ENCODE results near the gene MAPK8IP3. TPM values are rescaled to one million over a fixed set of nuclear protein-coding genes. Genes with fewer than 3 reads are reported as not detected.
A peak's percentile ranks its signal among the peaks of the same experiment; 100 is the strongest.

The MAPK8IP3 gene
- polyA plus RNA-seq, 10 donors: 26.7 to 62.9 (median 42.3) TPM

GRCh38 chr16:1800701-1801100, 94.7 kb downstream of the MAPK8IP3 start:
- DNase-seq: no peak

GRCh38 chr16:1807626-1808025, 101.6 kb downstream of the MAPK8IP3 start:
- no peak for DNase-seq

DNA sequence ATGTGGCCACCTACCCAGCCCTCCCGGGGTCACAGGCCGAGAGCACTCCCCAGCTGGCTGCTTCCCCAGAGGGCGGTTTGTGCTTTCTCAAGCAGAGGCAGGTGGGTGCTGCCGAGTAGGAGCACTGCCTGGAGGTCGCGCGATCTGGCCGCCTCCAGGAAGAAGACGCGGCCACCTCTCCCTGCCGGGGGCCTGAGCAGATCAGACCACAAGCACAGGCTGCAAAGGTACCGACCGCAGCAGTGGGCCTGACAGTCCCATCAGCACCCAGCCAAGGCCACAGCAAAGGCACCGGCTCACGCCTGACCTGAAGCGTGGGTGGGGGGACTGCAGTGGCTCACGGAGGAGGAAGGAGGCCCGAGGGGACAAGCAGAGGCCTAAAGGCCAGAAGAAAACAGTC, 102.7 kb downstream of the MAPK8IP3 start:
- DNase-seq: no peak

DNA sequence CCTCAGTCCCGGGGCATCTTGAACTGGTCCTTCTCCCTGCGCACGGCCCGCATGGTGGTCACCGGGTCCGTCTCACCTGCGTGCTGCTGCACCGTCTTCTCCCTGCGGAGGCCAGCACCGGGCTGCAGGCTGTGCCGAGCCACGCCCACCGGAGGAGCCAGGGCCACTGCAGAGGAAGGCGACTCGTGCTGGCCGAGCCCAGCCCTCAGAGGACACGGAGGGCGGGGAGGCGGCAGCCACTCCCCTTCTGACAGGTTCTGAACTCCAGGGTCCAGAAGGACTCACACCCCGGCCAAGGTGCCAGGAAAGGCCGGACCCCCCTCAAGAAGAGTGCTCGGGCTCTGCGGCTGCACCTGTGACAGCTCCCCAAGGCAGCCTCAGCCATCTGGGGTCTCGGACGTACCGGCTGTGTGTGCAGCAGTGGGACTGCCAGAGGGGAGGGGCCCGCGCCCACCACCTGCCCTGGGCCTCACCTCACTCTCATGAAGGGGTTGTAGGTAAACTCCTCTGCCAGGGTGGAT, 103.3 kb downstream of the MAPK8IP3 start:
- no peak for DNase-seq

GRCh38 chr16:1810106-1810505, 104.1 kb downstream of the MAPK8IP3 start:
- no peak for DNase-seq

- DNase-seq: no peak
Observed at GRCh38 chr16:1810536-1810935, 104.5 kb downstream of the MAPK8IP3 start.

GRCh38 chr16:1812732-1813163, 106.8 kb downstream of the MAPK8IP3 start:
- DNase-seq: peak; percentile 12 to 46 (median 26)

DNA sequence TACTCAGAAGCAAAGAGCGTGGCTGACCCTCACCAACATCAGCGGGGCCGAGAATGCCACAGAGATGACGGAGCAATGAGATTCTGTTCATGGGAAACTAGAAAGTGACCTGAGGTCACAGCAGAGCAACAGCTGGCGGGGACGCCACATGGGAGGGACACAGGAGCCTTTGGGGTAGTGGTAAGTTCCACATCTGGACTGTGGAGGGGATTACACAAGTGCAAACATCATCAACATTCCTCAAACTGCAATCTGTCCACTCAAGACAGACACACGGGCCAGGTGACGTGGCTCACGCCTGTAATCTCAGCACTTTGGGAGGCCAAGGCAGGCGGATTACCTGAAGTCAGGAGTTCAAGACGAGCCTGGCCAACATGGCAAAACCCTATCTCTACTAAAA, 109.5 kb downstream of the MAPK8IP3 start:
- no peak for DNase-seq

- DNase-seq: no peak
Observed at GRCh38 chr16:1816396-1817275, 110.6 kb downstream of the MAPK8IP3 start.

DNA sequence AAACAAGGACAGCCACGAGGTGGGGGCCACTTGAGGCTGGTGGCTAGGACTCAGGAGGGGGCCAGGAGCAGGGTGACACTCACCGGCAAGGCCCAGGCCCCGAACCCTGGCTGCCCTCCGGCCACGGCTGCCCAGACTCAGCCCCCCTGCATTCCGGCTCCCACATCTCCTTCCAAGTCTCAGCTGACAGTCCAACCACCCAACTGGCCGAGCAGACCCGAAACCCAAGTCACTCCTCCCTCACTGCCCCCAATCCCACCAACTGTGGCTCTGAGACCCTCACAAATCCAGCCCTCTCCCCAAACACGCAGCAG, 111.2 kb downstream of the MAPK8IP3 start:
- DNase-seq: no peak

DNA sequence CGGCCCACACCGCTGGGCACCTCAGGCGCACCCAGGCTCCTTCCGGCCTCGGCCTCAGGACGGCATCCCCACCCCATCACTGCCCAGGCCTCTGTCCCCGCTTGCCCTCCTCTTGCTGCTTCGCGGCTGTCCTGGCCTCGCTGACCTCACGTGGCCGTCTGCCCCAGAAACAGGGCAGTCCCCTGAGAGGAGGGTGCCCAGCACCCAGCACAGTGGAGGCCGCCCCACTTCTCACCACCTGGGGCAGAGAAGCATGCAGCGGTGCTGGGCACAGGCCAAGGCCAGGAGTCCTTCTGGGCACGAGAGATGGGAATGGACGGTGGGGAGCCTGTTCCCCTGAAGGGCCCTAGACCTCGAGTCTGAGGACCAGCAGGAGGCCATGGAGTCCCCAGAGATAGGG, 111.7 kb downstream of the MAPK8IP3 start:
- no peak for DNase-seq

- DNase-seq: no peak
Observed at GRCh38 chr16:1818204-1818872, 112.3 kb downstream of the MAPK8IP3 start.

- DNase-seq: no peak
Observed at GRCh38 chr16:1818873-1819525, 113.0 kb downstream of the MAPK8IP3 start.

GRCh38 chr16:1819611-1820010, 113.6 kb downstream of the MAPK8IP3 start:
- no peak for DNase-seq

Other genes with a start within 250 kb of the MAPK8IP3 start
- gene CLCN7, start 231.2 kb upstream of the MAPK8IP3 start, polyA plus RNA-seq (ENCODE audit: insufficient read length in 10 of 10): 10 to 100 TPM; 19.8 to 37.5 (median 28.3) TPM
- gene PTX4, start 217.3 kb upstream of the MAPK8IP3 start, polyA plus RNA-seq (ENCODE audit: insufficient read length in 10 of 10): 1 to 10 TPM in 2 of 10 donors, under 1 TPM in 8; 0.13 to 1.5 (median 0.53) TPM
- 10 to 100 TPM; 16.5 to 33.9 (median 27.0) TPM for gene TELO2, start 212.8 kb upstream of the MAPK8IP3 start, polyA plus RNA-seq (ENCODE audit: insufficient read length in 10 of 10)
- 10 to 100 TPM; 10.3 to 21.1 (median 15.1) TPM for gene TMEM204, start 172.5 kb upstream of the MAPK8IP3 start, polyA plus RNA-seq (ENCODE audit: insufficient read length in 10 of 10)
- gene IFT140, start 94.1 kb upstream of the MAPK8IP3 start, polyA plus RNA-seq (ENCODE audit: insufficient read length in 10 of 10): 10 to 100 TPM in 7 of 10 donors, 1 to 10 TPM in 3; 9.6 to 15.8 (median 10.7) TPM
- gene CRAMP1, start 93.8 kb upstream of the MAPK8IP3 start, polyA plus RNA-seq (ENCODE audit: insufficient read length in 10 of 10): 10 to 100 TPM; 10.5 to 20.8 (median 14.9) TPM
- 10 to 100 TPM; 31.0 to 53.6 (median 40.0) TPM for gene JPT2, start 27.9 kb upstream of the MAPK8IP3 start, polyA plus RNA-seq (ENCODE audit: insufficient read length in 10 of 10)
- gene NME3, start 65.3 kb downstream of the MAPK8IP3 start, polyA plus RNA-seq (ENCODE audit: insufficient read length in 10 of 10): 10 to 100 TPM; 11.2 to 33.1 (median 17.3) TPM
- 1 to 10 TPM; 3.5 to 8.5 (median 5.5) TPM for gene EME2, start 66.6 kb downstream of the MAPK8IP3 start, polyA plus RNA-seq (ENCODE audit: insufficient read length in 10 of 10)
- 10 to 100 TPM; 31.4 to 56.5 (median 38.5) TPM for gene MRPS34, start 66.9 kb downstream of the MAPK8IP3 start, polyA plus RNA-seq (ENCODE audit: insufficient read length in 10 of 10)
- 10 to 100 TPM; 15.3 to 24.8 (median 22.5) TPM for gene SPSB3, start 76.4 kb downstream of the MAPK8IP3 start, polyA plus RNA-seq (ENCODE audit: insufficient read length in 10 of 10)
- 10 to 100 TPM; 28.6 to 49.6 (median 35.7) TPM for gene NUBP2, start 76.8 kb downstream of the MAPK8IP3 start, polyA plus RNA-seq (ENCODE audit: insufficient read length in 10 of 10)
- under 1 TPM in 9 of 10 donors, not detected in 1; 0.21 to 0.49 (median 0.26) TPM for gene IGFALS, start 87.5 kb downstream of the MAPK8IP3 start, polyA plus RNA-seq (ENCODE audit: insufficient read length in 10 of 10)
- 10 to 100 TPM; 28.9 to 45.3 (median 35.9) TPM for gene HAGH, start 120.6 kb downstream of the MAPK8IP3 start, polyA plus RNA-seq (ENCODE audit: insufficient read length in 10 of 10)
- gene FAHD1, start 121.0 kb downstream of the MAPK8IP3 start, polyA plus RNA-seq (ENCODE audit: insufficient read length in 10 of 10): 10 to 100 TPM; 14.5 to 25.5 (median 18.7) TPM
- gene MEIOB, start 166.0 kb downstream of the MAPK8IP3 start, polyA plus RNA-seq (ENCODE audit: insufficient read length in 10 of 10): 1 to 10 TPM in 1 of 10 donors, under 1 TPM in 8, not detected in 1; 0.08 to 2.4 (median 0.50) TPM
- gene HS3ST6, start 212.2 kb downstream of the MAPK8IP3 start, polyA plus RNA-seq (ENCODE audit: insufficient read length in 10 of 10): 1 to 10 TPM in 2 of 10 donors, not detected in 8; 1.6 to 4.3 TPM
- gene MSRB1, start 237.0 kb downstream of the MAPK8IP3 start, polyA plus RNA-seq (ENCODE audit: insufficient read length in 10 of 10): 10 to 100 TPM; 17.6 to 40.8 (median 27.6) TPM
- 10 to 100 TPM in 9 of 10 donors, 1 to 10 TPM in 1; 9.1 to 73.5 (median 46.2) TPM for gene RPL3L, start 248.5 kb downstream of the MAPK8IP3 start, polyA plus RNA-seq (ENCODE audit: insufficient read length in 10 of 10)